Central memory CD8-positive, alpha-beta T cell (primary cell): Measurements from ENCODE around the gene CAMTA1.

Source experiments
- ATAC-seq: fragments of 150-1000 bp; cut with Tn5 transposase; replicated peaks from 2 replicates; pipeline ENCODE4 v1.10.0; 2022; ENCODE audit warnings: mild to moderate bottlenecking, moderate FRiP score, moderate number of reproducible peaks; ENCODE audit not compliant: poor library complexity, severe bottlenecking; ENCODE audit errors: extremely low read depth
- DNase-seq, 2 donors: peaks; one replicate each; pipeline ENCODE4 v3.0.0; 2021; ENCODE audit warnings: low spot score in 2 of 2
- H3K27ac Mint-ChIP-seq: one replicate; pipeline ENCODE4 v1.8.0; 2022; ENCODE audit warnings: low read depth, mild to moderate bottlenecking, moderate library complexity, mixed read lengths
- H3K27me3 Mint-ChIP-seq: one replicate; pipeline ENCODE4 v1.8.0; 2022; ENCODE audit warnings: mixed read lengths
- H3K36me3 Mint-ChIP-seq: one replicate; pipeline ENCODE4 v1.8.0; 2022; ENCODE audit warnings: mild to moderate bottlenecking, moderate library complexity, mixed read lengths; ENCODE audit not compliant: insufficient read depth
- H3K4me1 Mint-ChIP-seq: one replicate; pipeline ENCODE4 v1.8.0; 2022; ENCODE audit warnings: mixed read lengths
- H3K4me3 Mint-ChIP-seq: one replicate; pipeline ENCODE4 v1.8.0; 2022; ENCODE audit warnings: mild to moderate bottlenecking, moderate library complexity, mixed read lengths
- H3K9me3 Mint-ChIP-seq: one replicate; pipeline ENCODE4 v1.8.0; 2022; ENCODE audit warnings: mixed read lengths

Gene CAMTA1

GRCh38 chr1:7437608-7438395 is 652.5 kb downstream of the CAMTA1 start:
- Mint-ChIP-seq H3K4me1 (no peaks in the 10 kb centered on the region), H3K27ac (no peak overlapping the region), H3K36me3 (no peaks in the 10 kb centered on the region), H3K4me3 (no peak overlapping the region), H3K9me3 (no peaks in the 10 kb centered on the region), H3K27me3 (peaks cover 35% of the 10 kb centered on the region)
- DNase-seq (no peak), ATAC-seq (no peak)

GRCh38 chr1:7438396-7438785 is 653.1 kb downstream of the CAMTA1 start:
- H3K27me3 Mint-ChIP-seq = peaks cover 35% of the 10 kb centered on the region
- H3K27ac Mint-ChIP-seq = no peak overlapping the region
- no peak for ATAC-seq
- DNase-seq = no peak
- H3K4me1 Mint-ChIP-seq = no peaks in the 10 kb centered on the region
- H3K4me3 Mint-ChIP-seq = no peak overlapping the region
- H3K9me3 Mint-ChIP-seq = no peaks in the 10 kb centered on the region
- H3K36me3 Mint-ChIP-seq = no peaks in the 10 kb centered on the region

- ATAC-seq (no peak), DNase-seq (no peak)
- H3K27ac Mint-ChIP-seq = no peak overlapping the region
- H3K4me1 Mint-ChIP-seq = no peaks in the 10 kb centered on the region
- no peak overlapping the region for H3K4me3 Mint-ChIP-seq
- H3K36me3 Mint-ChIP-seq = no peaks in the 10 kb centered on the region
- peaks cover 35% of the 10 kb centered on the region for H3K27me3 Mint-ChIP-seq
- H3K9me3 Mint-ChIP-seq = no peaks in the 10 kb centered on the region
Observed at GRCh38 chr1:7438921-7439655, 653.8 kb downstream of the CAMTA1 start.

- DNase-seq (no peak), ATAC-seq (no peak)
- H3K27me3 Mint-ChIP-seq = peaks cover 35% of the 10 kb centered on the region
- no peak overlapping the region for H3K27ac Mint-ChIP-seq
- H3K4me3 Mint-ChIP-seq = no peak overlapping the region
- no peaks in the 10 kb centered on the region for H3K36me3 Mint-ChIP-seq
- H3K4me1 Mint-ChIP-seq = no peaks in the 10 kb centered on the region
- H3K9me3 Mint-ChIP-seq = no peaks in the 10 kb centered on the region
Observed at GRCh38 chr1:7440154-7440553, 654.9 kb downstream of the CAMTA1 start.

GRCh38 chr1:7441143-7441841 is 656.0 kb downstream of the CAMTA1 start:
- Mint-ChIP-seq H3K27me3 (peaks cover 27% of the 10 kb centered on the region), H3K4me1 (no peaks in the 10 kb centered on the region), H3K9me3 (no peaks in the 10 kb centered on the region), H3K27ac (no peak overlapping the region), H3K36me3 (no peaks in the 10 kb centered on the region), H3K4me3 (no peak overlapping the region)
- no peak for ATAC-seq
- DNase-seq = no peak

GRCh38 chr1:7442036-7442435 is 656.8 kb downstream of the CAMTA1 start:
- Mint-ChIP-seq H3K4me3 (no peak overlapping the region), H3K36me3 (no peaks in the 10 kb centered on the region), H3K9me3 (no peaks in the 10 kb centered on the region), H3K4me1 (no peaks in the 10 kb centered on the region), H3K27me3 (peaks cover 19% of the 10 kb centered on the region), H3K27ac (no peak overlapping the region)
- no peak for DNase-seq
- ATAC-seq = no peak

GRCh38 chr1:7442918-7443317 is 657.7 kb downstream of the CAMTA1 start:
- DNase-seq (no peak), ATAC-seq (no peak)
- Mint-ChIP-seq H3K9me3 (no peaks in the 10 kb centered on the region), H3K4me1 (no peaks in the 10 kb centered on the region), H3K27me3 (peaks cover 12% of the 10 kb centered on the region), H3K27ac (no peak overlapping the region), H3K36me3 (no peaks in the 10 kb centered on the region), H3K4me3 (no peak overlapping the region)

- H3K9me3 Mint-ChIP-seq = no peaks in the 10 kb centered on the region
- no peaks in the 10 kb centered on the region for H3K4me1 Mint-ChIP-seq
- no peak overlapping the region for H3K27ac Mint-ChIP-seq
- no peak for DNase-seq
- no peaks in the 10 kb centered on the region for H3K36me3 Mint-ChIP-seq
- no peak overlapping the region for H3K4me3 Mint-ChIP-seq
- ATAC-seq = no peak
- peaks cover 12% of the 10 kb centered on the region for H3K27me3 Mint-ChIP-seq
Observed at GRCh38 chr1:7444363-7444762, 659.1 kb downstream of the CAMTA1 start.

- H3K27ac Mint-ChIP-seq = no peak overlapping the region
- ATAC-seq = no peak
- no peaks in the 10 kb centered on the region for H3K9me3 Mint-ChIP-seq
- no peak overlapping the region for H3K4me3 Mint-ChIP-seq
- no peak for DNase-seq
- H3K4me1 Mint-ChIP-seq = no peaks in the 10 kb centered on the region
- peaks cover 5% of the 10 kb centered on the region for H3K27me3 Mint-ChIP-seq
- H3K36me3 Mint-ChIP-seq = no peaks in the 10 kb centered on the region
Observed at GRCh38 chr1:7447093-7447492, 661.8 kb downstream of the CAMTA1 start.

- Mint-ChIP-seq H3K9me3 (no peaks in the 10 kb centered on the region), H3K4me1 (no peaks in the 10 kb centered on the region), H3K27me3 (no peaks in the 10 kb centered on the region), H3K36me3 (no peaks in the 10 kb centered on the region), H3K27ac (no peak overlapping the region), H3K4me3 (no peak overlapping the region)
- DNase-seq (no peak), ATAC-seq (no peak)
Observed at GRCh38 chr1:7447736-7448135, 662.5 kb downstream of the CAMTA1 start.

- no peaks in the 10 kb centered on the region for H3K9me3 Mint-ChIP-seq
- H3K27me3 Mint-ChIP-seq = peaks cover 7% of the 10 kb centered on the region
- no peak for DNase-seq
- no peak overlapping the region for H3K4me3 Mint-ChIP-seq
- H3K27ac Mint-ChIP-seq = no peak overlapping the region
- H3K4me1 Mint-ChIP-seq = no peaks in the 10 kb centered on the region
- ATAC-seq = no peak
- H3K36me3 Mint-ChIP-seq = no peaks in the 10 kb centered on the region
Observed at GRCh38 chr1:7448986-7449385, 663.7 kb downstream of the CAMTA1 start.

- no peak overlapping the region for H3K4me3 Mint-ChIP-seq
- H3K27ac Mint-ChIP-seq = no peak overlapping the region
- H3K27me3 Mint-ChIP-seq = peaks cover 9% of the 10 kb centered on the region
- DNase-seq (no peak), ATAC-seq (no peak)
- no peaks in the 10 kb centered on the region for H3K9me3 Mint-ChIP-seq
- no peaks in the 10 kb centered on the region for H3K36me3 Mint-ChIP-seq
- H3K4me1 Mint-ChIP-seq = no peaks in the 10 kb centered on the region
Observed at GRCh38 chr1:7449750-7450149, 664.5 kb downstream of the CAMTA1 start.

GRCh38 chr1:7450838-7451237 is 665.6 kb downstream of the CAMTA1 start:
- peaks cover 9% of the 10 kb centered on the region for H3K27me3 Mint-ChIP-seq
- H3K36me3 Mint-ChIP-seq = no peaks in the 10 kb centered on the region
- ATAC-seq = no peak
- no peak overlapping the region for H3K4me3 Mint-ChIP-seq
- H3K4me1 Mint-ChIP-seq = no peaks in the 10 kb centered on the region
- H3K27ac Mint-ChIP-seq = no peak overlapping the region
- DNase-seq = no peak
- no peaks in the 10 kb centered on the region for H3K9me3 Mint-ChIP-seq
